Gastrocnemius medialis (tissue), 4 donors: Measurements from ENCODE around the gene KCNQ1. TPM values are rescaled to one million over a fixed set of nuclear protein-coding genes. Genes with fewer than 3 reads are reported as not detected.
A peak's percentile ranks its signal among the peaks of the same experiment; 100 is the strongest.

Experiments
- ATAC-seq, 2 donors: fragments of 150-250 bp; one replicate each; pipeline ENCODE4 v1.9.1; 2016
- DNase-seq, 2 donors: peaks; one replicate each; pipeline ENCODE4 v3.0.0-alpha.2; 2019
- H3K27ac ChIP-seq, 4 donors: fragments of 200-600 bp; sonication (generic); 1 replicate in 1 of 4; 2 replicates in 3 of 4; pipeline ENCODE4 v1.5.1; 2016 to 2018; ENCODE audit warnings: mild to moderate bottlenecking in 2 of 4, moderate library complexity in 1 of 4
- H3K27me3 ChIP-seq, 3 donors: fragments of 200-600 bp; sonication (generic) in 2 of 3; 1 replicate in 1 of 3; 2 replicates in 2 of 3; pipeline versions ENCODE4 v1.5.1 to v1.6.0; 2016 to 2019; ENCODE audit warnings: mild to moderate bottlenecking in 1 of 3, moderate library complexity in 1 of 3
- H3K36me3 ChIP-seq, 2 donors: fragments of 200-600 bp; sonication (generic) in 1 of 2; one replicate each; pipeline ENCODE4 v1.5.1; 2017 to 2018
- H3K4me1 ChIP-seq, 2 donors: fragments of 200-600 bp; sonication (generic) in 1 of 2; one replicate each; pipeline ENCODE4 v1.5.1; 2016 to 2017; ENCODE audit warnings: mild to moderate bottlenecking in 2 of 2
- H3K4me3 ChIP-seq, 4 donors: fragments of 200-600 bp; sonication (generic) in 3 of 4; 1 replicate in 1 of 4; 2 replicates in 3 of 4; pipeline ENCODE4 v1.5.1; 2016 to 2019; ENCODE audit warnings: mild to moderate bottlenecking in 2 of 4
- H3K9me3 ChIP-seq, 3 donors: fragments of 200-600 bp; sonication (generic) in 2 of 3; 1 replicate in 1 of 3; 2 replicates in 2 of 3; pipeline ENCODE4 v1.5.1; 2016 to 2019
- CTCF ChIP-seq, 5 experiments: fragments of 450-650 bp in 3 of 5; fragments of 200-600 bp in 2 of 5; sonication (generic) in 2 of 5; IDR thresholded peaks in 4 of 5; conservative IDR thresholded peaks in 1 of 5; 1 replicate in 4 of 5; 2 replicates in 1 of 5; pipeline ENCODE4 v1.5.1; 2016 to 2019; ENCODE audit warnings: antibody characterized with exemption in 5 of 5, mild to moderate bottlenecking in 3 of 5, moderate library complexity in 3 of 5
- POLR2A ChIP-seq, 2 donors: fragments of 450-650 bp; IDR thresholded peaks; one replicate each; pipeline ENCODE4 v1.6.1; 2017; ENCODE audit warnings: antibody characterized with exemption in 2 of 2, mild to moderate bottlenecking in 2 of 2, moderate library complexity in 2 of 2
- in situ Hi-C, 4 donors: fragments of 200-750 bp; cut with MboI; loops; one replicate each; pipeline versions ENCODE4 v1.15.0 to v1.8.0; 2017; ENCODE audit warnings: low sequenced_read_pairs in 4 of 4
- intact Hi-C: fragments of 100-400 bp; cut with DNase I; formaldehyde crosslinking; loops from one replicate; pipeline ENCODE4 v1.15.1; 2023; ENCODE audit warnings: low total_unique reads
- total RNA-seq, 4 donors: library from RNA; depleted of rRNA; stranded (reverse); fragments of >200 nt; gene quantifications; one replicate each; pipeline versions ENCODE4 v1.1.0 to v1.2.3, GENCODE V29; 2016

KCNQ1 gene
- total RNA-seq, 4 donors from 2014 or later, result 0.15 to 1.00 (median 0.67) TPM

DNA sequence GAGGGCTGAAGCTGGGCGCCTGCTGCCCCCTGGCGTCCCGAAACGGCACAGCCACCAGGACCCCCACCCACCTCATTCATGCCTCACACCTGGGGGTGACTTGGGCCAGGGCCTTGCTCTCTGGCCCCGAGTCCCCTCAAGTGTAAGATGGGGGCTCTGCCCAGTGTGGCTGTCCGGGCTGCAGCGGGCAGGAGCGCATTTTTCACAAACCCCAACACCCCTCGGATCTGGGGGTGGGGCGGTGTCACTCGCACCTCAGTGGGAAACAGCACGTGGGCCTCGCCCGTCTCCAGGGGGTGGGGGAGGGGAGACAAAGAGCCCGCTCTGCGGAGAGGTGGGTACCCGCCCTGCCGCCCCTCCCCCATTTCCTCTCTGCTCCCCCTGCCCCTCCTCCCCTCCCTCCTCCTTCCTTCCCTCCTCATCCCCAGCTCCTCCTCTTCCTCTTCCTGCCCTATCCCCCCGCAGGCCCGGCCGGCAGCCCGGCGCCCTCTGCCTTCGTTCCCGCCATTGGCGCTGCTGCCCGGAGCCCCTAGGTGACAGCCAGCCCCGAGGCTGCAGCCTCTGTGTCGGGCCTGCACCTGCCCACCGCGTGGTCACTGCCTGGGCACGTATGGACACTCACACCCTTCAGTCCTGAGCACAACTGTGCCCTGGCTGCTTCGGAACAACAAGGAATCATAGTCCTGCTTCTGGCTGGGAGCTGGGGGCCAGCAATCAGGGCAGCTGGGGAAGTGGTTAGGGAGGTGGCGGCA, 447.6 kb downstream of the KCNQ1 start:
- DNase-seq, result no peak
- Histone ChIP-seq H3K36me3 (no peaks in the 10 kb centered on the region), H3K4me3 (peak overlapping the region; percentile 32 to 47 (median 36)), H3K27me3 (no peaks in the 10 kb centered on the region), H3K27ac (peak overlapping the region in 3 of 4 donors; percentile 23 to 31 (median 29)), H3K9me3 (no peaks in the 10 kb centered on the region), H3K4me1 (peaks cover 5 to 12% of the 10 kb centered on the region in 2 donors)
- intact Hi-C loops (loop anchor here (1.0 to 10.0 kb wide), 2 partner anchors 360 to 588 kb away; partner anchors contain the start of genes C11orf21 and TSPAN32), in situ Hi-C loops (loop anchor here in 3 of 4 donors (10.0 to 25.0 kb wide), 3 partner anchors 205 to 468 kb away; partner anchors contain the start of genes KCNQ1OT1 (in 3 of the 3), KCNQ1 (in 1 of the 3) and TRPM5 (in 1 of the 3))
- TF ChIP-seq POLR2A (IDR thresholded peaks at IDR 0.05) (no peak), CTCF (IDR thresholded peaks at IDR 0.05 in 4 of 5, conservative IDR thresholded peaks at IDR 0.05 in 1 of 5) (peak; percentile 80 to 93 (median 92))
- peak in 1 of 2 donors; percentile 25 for ATAC-seq

- no peak for ATAC-seq
- peaks cover under 1 to 12% of the 10 kb centered on the region in 2 donors for H3K4me1 ChIP-seq
- in situ Hi-C loops, result loop anchor here in 3 of 4 donors (10.0 to 25.0 kb wide), 3 partner anchors 206 to 468 kb away; partner anchors contain the start of genes KCNQ1OT1 (in 3 of the 3), KCNQ1 (in 1 of the 3) and TRPM5 (in 1 of the 3)
- no peaks in the 10 kb centered on the region for H3K36me3 ChIP-seq
- no peak for DNase-seq
- H3K27me3 ChIP-seq, result no peaks in the 10 kb centered on the region
- TF ChIP-seq POLR2A (IDR thresholded peaks at IDR 0.05) (no peak), CTCF (IDR thresholded peaks at IDR 0.05 in 4 of 5, conservative IDR thresholded peaks at IDR 0.05 in 1 of 5) (no peak)
- H3K9me3 ChIP-seq, result no peaks in the 10 kb centered on the region
- intact Hi-C loops, result loop anchor here (1.0 to 10.0 kb wide), 2 partner anchors 361 to 588 kb away; partner anchors contain the start of genes C11orf21 and TSPAN32
- peak overlapping the region in 2 of 4 donors; percentile 37 to 47 for H3K4me3 ChIP-seq
- peak overlapping the region in 3 of 4 donors; percentile 23 to 31 (median 29) for H3K27ac ChIP-seq
Observed at GRCh38 chr11:2892967-2893528, 448.2 kb downstream of the KCNQ1 start.

- no peak overlapping the region for H3K27ac ChIP-seq
- in situ Hi-C loops (loop anchor here in 3 of 4 donors (10.0 to 25.0 kb wide), 3 partner anchors 207 to 469 kb away; partner anchors contain the start of genes KCNQ1OT1 (in 3 of the 3), KCNQ1 (in 1 of the 3) and TRPM5 (in 1 of the 3)), intact Hi-C loops (loop anchor here (10.0 kb wide), 1 partner anchor 589 kb away; the partner anchor contains the start of genes C11orf21 and TSPAN32)
- TF ChIP-seq CTCF (IDR thresholded peaks at IDR 0.05 in 4 of 5, conservative IDR thresholded peaks at IDR 0.05 in 1 of 5) (no peak), POLR2A (IDR thresholded peaks at IDR 0.05) (no peak)
- H3K36me3 ChIP-seq, result no peaks in the 10 kb centered on the region
- no peaks in the 10 kb centered on the region for H3K27me3 ChIP-seq
- no peak overlapping the region for H3K4me3 ChIP-seq
- peaks cover 0 to 12% of the 10 kb centered on the region in 2 donors for H3K4me1 ChIP-seq
- DNase-seq (no peak), ATAC-seq (no peak)
- H3K9me3 ChIP-seq, result no peaks in the 10 kb centered on the region
Observed at GRCh38 chr11:2893935-2894334, 449.1 kb downstream of the KCNQ1 start.

DNA sequence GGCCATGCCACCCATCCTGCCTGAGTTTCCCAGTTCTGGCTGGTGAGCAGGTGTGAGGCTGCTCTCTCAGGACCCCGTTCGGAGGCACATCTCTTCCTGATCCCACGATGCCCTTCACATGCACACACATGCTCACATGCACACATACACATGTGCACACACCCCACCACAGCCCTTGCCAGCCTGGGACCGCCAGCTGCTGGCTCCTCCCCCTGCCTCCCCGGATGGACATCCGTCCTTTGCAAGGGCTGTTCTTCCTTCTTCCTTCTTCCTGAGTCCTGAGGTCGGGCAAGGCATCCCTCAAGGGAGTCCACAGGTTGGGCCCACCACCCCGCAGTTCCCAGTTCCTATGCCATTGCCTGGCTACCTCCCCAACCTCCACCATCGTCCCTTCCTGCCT, 451.2 kb downstream of the KCNQ1 start:
- H3K27me3 ChIP-seq, result no peaks in the 10 kb centered on the region
- no peak overlapping the region for H3K4me3 ChIP-seq
- H3K27ac ChIP-seq, result no peak overlapping the region
- TF ChIP-seq POLR2A (IDR thresholded peaks at IDR 0.05) (no peak), CTCF (IDR thresholded peaks at IDR 0.05 in 4 of 5, conservative IDR thresholded peaks at IDR 0.05 in 1 of 5) (no peak)
- H3K36me3 ChIP-seq, result no peaks in the 10 kb centered on the region
- DNase-seq (no peak), ATAC-seq (no peak)
- H3K4me1 ChIP-seq, result peaks cover 0 to 12% of the 10 kb centered on the region in 2 donors
- in situ Hi-C loops, result loop anchor here in 3 of 4 donors (10.0 to 25.0 kb wide), 3 partner anchors 209 to 471 kb away; partner anchors contain the start of genes KCNQ1OT1 (in 3 of the 3), KCNQ1 (in 1 of the 3) and TRPM5 (in 1 of the 3)
- H3K9me3 ChIP-seq, result no peaks in the 10 kb centered on the region
- intact Hi-C loops, result loop anchor here (10.0 kb wide), 1 partner anchor 591 kb away; the partner anchor contains the start of genes C11orf21 and TSPAN32
